ENCODE results near the gene TMEM38A.
"Not testable (repeated sequence)": the region's sequence is repeated elsewhere in the genome, so short reads cannot be mapped to it uniquely, and the experiment has no call there.

Gene TMEM38A

DNA sequence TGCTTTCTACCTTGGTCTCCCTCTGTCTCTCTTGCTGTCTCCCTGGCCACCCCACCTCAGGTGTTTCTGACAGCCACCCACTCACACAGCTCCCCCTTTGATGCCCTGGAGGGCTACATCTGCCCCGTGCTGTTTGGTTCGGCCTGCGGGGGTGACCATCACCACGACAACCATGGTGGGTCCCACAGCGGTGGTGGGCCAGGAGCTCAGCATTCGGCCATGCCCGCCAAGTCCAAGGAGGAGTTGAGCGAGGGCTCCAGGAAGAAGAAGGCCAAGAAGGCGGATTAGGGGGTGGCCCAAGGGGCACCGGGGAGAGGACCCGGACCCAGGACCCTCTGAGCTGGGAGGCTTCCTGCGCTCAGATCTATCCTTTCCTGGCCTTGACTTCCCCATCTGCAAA lies 27.1 kb downstream of the TMEM38A start:
- POLR2A ChIA-PET, result no interaction called here
- CTCF ChIA-PET, result no interaction called here
- H3K4me3 ChIP-seq (ENCODE audit: low read depth, low read length), result no peak overlapping the region
- no peak for DNase-seq (ENCODE audit: low read depth, low spot score)
- TF ChIP-seq, protein P1, sequence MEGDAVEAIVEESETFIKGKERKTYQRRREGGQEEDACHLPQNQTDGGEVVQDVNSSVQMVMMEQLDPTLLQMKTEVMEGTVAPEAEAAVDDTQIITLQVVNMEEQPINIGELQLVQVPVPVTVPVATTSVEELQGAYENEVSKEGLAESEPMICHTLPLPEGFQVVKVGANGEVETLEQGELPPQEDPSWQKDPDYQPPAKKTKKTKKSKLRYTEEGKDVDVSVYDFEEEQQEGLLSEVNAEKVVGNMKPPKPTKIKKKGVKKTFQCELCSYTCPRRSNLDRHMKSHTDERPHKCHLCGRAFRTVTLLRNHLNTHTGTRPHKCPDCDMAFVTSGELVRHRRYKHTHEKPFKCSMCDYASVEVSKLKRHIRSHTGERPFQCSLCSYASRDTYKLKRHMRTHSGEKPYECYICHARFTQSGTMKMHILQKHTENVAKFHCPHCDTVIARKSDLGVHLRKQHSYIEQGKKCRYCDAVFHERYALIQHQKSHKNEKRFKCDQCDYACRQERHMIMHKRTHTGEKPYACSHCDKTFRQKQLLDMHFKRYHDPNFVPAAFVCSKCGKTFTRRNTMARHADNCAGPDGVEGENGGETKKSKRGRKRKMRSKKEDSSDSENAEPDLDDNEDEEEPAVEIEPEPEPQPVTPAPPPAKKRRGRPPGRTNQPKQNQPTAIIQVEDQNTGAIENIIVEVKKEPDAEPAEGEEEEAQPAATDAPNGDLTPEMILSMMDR (IDR thresholded peaks at IDR 0.05; ENCODE audit: insufficient read depth, low read length, missing control alignments), result no peak

GRCh38 chr19:16698914-16699313 lies 38.0 kb downstream of the TMEM38A start:
- no peak for DNase-seq (ENCODE audit: low read depth, low spot score)
- TF ChIP-seq, protein P1 (IDR thresholded peaks at IDR 0.05; ENCODE audit: insufficient read depth, low read length, missing control alignments), result no peak
- CTCF ChIA-PET, result no interaction called here
- no peak overlapping the region for H3K4me3 ChIP-seq (ENCODE audit: low read depth, low read length)
- POLR2A ChIA-PET, result no interaction called here

DNA sequence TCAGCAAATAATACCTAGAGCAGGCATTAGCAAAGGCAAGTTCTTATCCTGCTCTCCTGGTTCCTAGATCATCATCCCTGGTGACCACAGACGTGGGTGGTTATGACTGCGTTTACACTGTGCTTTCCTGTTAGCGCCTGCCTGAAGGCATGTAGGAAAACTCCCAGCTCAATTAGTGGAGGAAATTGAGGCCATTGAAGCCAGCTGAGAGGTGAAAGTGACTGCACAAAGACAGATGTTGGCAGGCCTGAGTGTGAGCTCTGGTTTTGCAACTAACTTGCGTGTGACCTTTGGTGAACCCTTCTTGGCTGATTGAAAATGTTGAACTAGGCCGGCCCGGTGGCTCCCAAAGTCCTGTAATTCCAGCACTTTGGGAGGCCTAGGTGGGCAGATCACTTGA lies 41.2 kb downstream of the TMEM38A start:
- TF ChIP-seq, protein P1 (IDR thresholded peaks at IDR 0.05; ENCODE audit: insufficient read depth, low read length, missing control alignments), result no peak
- ChIA-PET CTCF (interaction anchor here (0.8 kb wide), 1 partner anchor 11 kb away, joined by 3 read pairs; no protein-coding TSS in a partner anchor), POLR2A (interaction anchor here (1.0 kb wide), 1 partner anchor 118 kb away, joined by 3 read pairs; no protein-coding TSS in a partner anchor)
- H3K4me3 ChIP-seq (ENCODE audit: low read depth, low read length), result no peak overlapping the region
- peak; percentile 24 for DNase-seq (ENCODE audit: low read depth, low spot score)

DNA sequence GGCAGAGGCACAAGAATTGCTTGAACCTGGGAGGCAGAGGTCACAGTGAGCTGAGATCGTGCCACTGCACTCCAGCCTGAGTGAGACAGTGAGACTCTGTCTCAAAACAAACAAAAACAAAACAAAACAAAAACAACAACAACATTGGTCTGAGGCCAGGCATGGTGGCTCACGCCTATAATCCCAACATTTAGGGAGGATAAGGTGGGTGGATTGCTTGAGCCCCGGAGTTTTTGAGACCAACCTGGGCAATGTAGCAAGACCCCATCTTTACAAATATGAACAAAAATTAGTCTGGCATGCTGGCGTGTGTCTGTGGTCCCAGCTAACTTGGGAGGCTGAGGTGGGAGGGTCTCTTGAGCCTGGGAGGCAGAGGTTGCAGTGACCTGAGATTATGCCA lies 42.7 kb downstream of the TMEM38A start:
- DNase-seq (ENCODE audit: low read depth, low spot score), result no peak
- POLR2A ChIA-PET, result no interaction called here
- H3K4me3 ChIP-seq (ENCODE audit: low read depth, low read length), result no peak overlapping the region
- CTCF ChIA-PET, result interaction anchor here (1.4 kb wide), 1 partner anchor 11 kb away, joined by 7 read pairs; no protein-coding TSS in a partner anchor
- TF ChIP-seq, protein P1 (IDR thresholded peaks at IDR 0.05; ENCODE audit: insufficient read depth, low read length, missing control alignments), result no peak

- CTCF ChIA-PET; H3K4me3 ChIP-seq (ENCODE audit: low read depth, low read length); DNase-seq (ENCODE audit: low read depth, low spot score); POLR2A ChIA-PET: not testable (repeated sequence)
Measured at GRCh38 chr19:16710870-16711269, 49.9 kb downstream of the TMEM38A start.

DNA sequence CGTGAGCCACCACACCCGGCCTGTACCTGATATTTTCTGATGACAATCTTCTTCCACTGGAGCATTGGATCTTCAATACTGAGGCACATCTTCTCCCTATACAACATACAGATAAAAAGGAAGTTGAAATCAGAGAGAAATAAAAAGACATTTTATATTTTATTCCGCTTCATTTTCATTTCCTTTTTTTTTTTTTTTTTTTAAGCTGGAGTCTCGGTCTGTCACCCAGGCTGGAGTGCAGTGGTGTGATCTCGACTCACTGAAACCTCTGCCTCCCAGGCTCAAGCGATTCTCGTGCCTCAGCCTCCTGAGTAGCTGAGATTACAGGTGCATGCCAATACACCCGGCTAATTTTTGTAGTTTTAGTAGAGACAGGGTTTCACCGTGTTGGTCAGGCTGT lies 51.4 kb downstream of the TMEM38A start:
- H3K4me3 ChIP-seq (ENCODE audit: low read depth, low read length); DNase-seq (ENCODE audit: low read depth, low spot score); CTCF ChIA-PET; POLR2A ChIA-PET: not testable (repeated sequence)

- POLR2A ChIA-PET, result no interaction called here
- DNase-seq (ENCODE audit: low read depth, low spot score), result no peak
Measured at GRCh38 chr19:16714702-16715287, 53.9 kb downstream of the TMEM38A start.

More at GRCh38 chr19:16714702-16715287, 53.9 kb downstream of the TMEM38A start:
- TF ChIP-seq, protein P1 (IDR thresholded peaks at IDR 0.05; ENCODE audit: insufficient read depth, low read length, missing control alignments), result peak; percentile 80
- no peak overlapping the region for H3K4me3 ChIP-seq (ENCODE audit: low read depth, low read length)
- CTCF ChIA-PET, result interaction anchor here (0.7 to 2.1 kb wide), 12 partner anchors 9 to 344 kb away, joined by 3 to 15 read pairs (median 4); no protein-coding TSS in a partner anchor

All from AG04449 (cell line).